Psoas muscle (tissue), 8 donors: ENCODE measurements around the gene HDAC8. TPM values are rescaled to one million over a fixed set of nuclear protein-coding genes. Genes with fewer than 3 reads are reported as not detected.

Experiments
- ATAC-seq, 4 donors: fragments of 200-7000 bp; cut with Tn5 transposase; one replicate each; pipeline ENCODE4 v1.9.1; 2020; ENCODE audit warnings: moderate library complexity in 3 of 4, mild to moderate bottlenecking in 2 of 4
- DNase-seq, 2 donors: peaks; one replicate each; pipeline ENCODE4 v3.0.0-alpha.2; 2020
- H3K27ac ChIP-seq: fragments of 200-600 bp; one replicate; pipeline ENCODE4 v1.8.0; 2022
- H3K27me3 ChIP-seq, 3 donors: fragments of 200-600 bp in 1 of 3; one replicate each; pipeline versions ENCODE4 v1.6.1 to v1.8.0; 2013 to 2022; ENCODE audit warnings: low read length in 2 of 3, mild to moderate bottlenecking in 2 of 3, moderate library complexity in 1 of 3; ENCODE audit not compliant: insufficient read depth in 3 of 3
- H3K36me3 ChIP-seq, 2 donors: fragments of 200-600 bp in 1 of 2; one replicate each; pipeline versions ENCODE4 v1.6.1 to v1.8.0; 2013 to 2022; ENCODE audit warnings: low read depth in 1 of 2, mild to moderate bottlenecking in 1 of 2, moderate library complexity in 1 of 2; ENCODE audit not compliant: insufficient read depth in 1 of 2
- H3K4me1 ChIP-seq: fragments of 200-600 bp; one replicate; pipeline ENCODE4 v1.8.0; 2022
- H3K4me3 ChIP-seq: fragments of 200-600 bp; one replicate; pipeline ENCODE4 v1.8.0; 2022; ENCODE audit warnings: mild to moderate bottlenecking
- H3K9me3 ChIP-seq: fragments of 200-600 bp; one replicate; pipeline ENCODE4 v1.8.0; 2022
- CTCF ChIP-seq: fragments of 200-600 bp; IDR thresholded peaks from one replicate; pipeline ENCODE4 v1.8.0; 2022; ENCODE audit warnings: antibody characterized with exemption
- WGBS, 3 donors: extraction: QIAGEN DNeasy Blood & Tissue Kit; methylation state at CpG; one replicate each; pipeline versions ENCODE4 v1.1.6 to v1.1.7; 2013; 5-methylcytosine and 5-hydroxymethylcytosine counted together
- intact Hi-C, 2 donors: fragments of 100-400 bp; cut with DNase I; formaldehyde crosslinking; loops; one replicate each; pipeline versions ENCODE4 v1.11.0 to v1.14.2; 2022
- polyA plus RNA-seq, 3 donors: library from polyadenylated mRNA; stranded (reverse); fragments of 200-250 nt; gene quantifications; one replicate each; pipeline ENCODE4 v1.2.3, GENCODE V29; 2013
- total RNA-seq, 4 donors: library from RNA; stranded (reverse); fragmentation: NEBNext Ultra II Directional in 2 of 4; extraction: Animal tissue kit (Norgen Biotek cat#: 25700) in 2 of 4; gene quantifications; one replicate each; pipeline versions ENCODE4 v1.2.1 to v1.2.4, GENCODE V29; 2021 to 2023
- donor health status: healthy with polysubstance abuse.
- donor health status: DM: no; HTN: no; CAD: no; lungs with moderate emphysema.
- donor health status: Bipolar disorder and iron deficiency.
- donor health status: healthy.
- donor health status: DM: yes; HTN: yes; CAD: no.
- donor health status: DM: no; HTN: no; CAD: no.
- donor health status: DM: no; HTN: no; CAD: no.
- donor health status: DM: yes; HTN: yes; CAD: no.

Gene HDAC8
- total and polyA plus RNA-seq, 7 donors: 5.8 to 17.5 (median 10.8) TPM

GRCh38 chrX:72309297-72310071 is 263.2 kb downstream of the HDAC8 start:
- 31 to 34% (median 32%) methylated on average over 14 to 15 of the region's 15 CpGs for WGBS, 3 donors
- Histone ChIP-seq H3K36me3 (no peaks in the 10 kb centered on the region), H3K27me3 (peaks cover 0 to 67% (median 6%) of the 10 kb centered on the region in 3 donors), H3K27ac (no peak overlapping the region), H3K4me1 (peaks cover 12% of the 10 kb centered on the region), H3K9me3 (no peaks in the 10 kb centered on the region), H3K4me3 (peak overlapping the region; percentile 28)
- ATAC-seq (no peak), DNase-seq (no peak)
- intact Hi-C loops: loop anchor here (5.0 to 10.0 kb wide), 2 partner anchors 228 to 235 kb away; no protein-coding TSS in a partner anchor
- no peak for TF ChIP-seq CTCF

- intact Hi-C loops: loop anchor here (5.0 to 10.0 kb wide), 2 partner anchors 229 to 236 kb away; no protein-coding TSS in a partner anchor
- peaks cover 0 to 75% (median 6%) of the 10 kb centered on the region in 3 donors for H3K27me3 ChIP-seq
- TF ChIP-seq CTCF: no peak
- H3K9me3 ChIP-seq: no peaks in the 10 kb centered on the region
- no peaks in the 10 kb centered on the region for H3K36me3 ChIP-seq
- 3 to 8% (median 3%) methylated on average over 24 of the region's 24 CpGs for WGBS, 3 donors
- DNase-seq: peak; percentile 61 to 70
- ATAC-seq: peak; percentile 49 to 72 (median 61)
- peaks cover 12% of the 10 kb centered on the region for H3K4me1 ChIP-seq
- H3K4me3 ChIP-seq: peak overlapping the region; percentile 28
- H3K27ac ChIP-seq: no peak overlapping the region
Observed at GRCh38 chrX:72308566-72309296, 263.9 kb downstream of the HDAC8 start.

- ATAC-seq (no peak), DNase-seq (no peak)
- Histone ChIP-seq H3K36me3 (no peaks in the 10 kb centered on the region), H3K9me3 (no peaks in the 10 kb centered on the region), H3K4me3 (peak overlapping the region; percentile 71), H3K4me1 (peaks cover 12% of the 10 kb centered on the region), H3K27me3 (peaks cover 0 to 79% (median 6%) of the 10 kb centered on the region in 3 donors), H3K27ac (no peak overlapping the region)
- intact Hi-C loops: loop anchor here (5.0 to 10.0 kb wide), 2 partner anchors 229 to 237 kb away; no protein-coding TSS in a partner anchor
- no peak for TF ChIP-seq CTCF
- WGBS, 3 donors: 21 to 31% (median 30%) methylated on average over 10 to 11 of the region's 11 CpGs
Observed at GRCh38 chrX:72308209-72308565, 264.5 kb downstream of the HDAC8 start.

- WGBS, 3 donors: 12 to 18% (median 15%) methylated on average over 15 to 17 of the region's 17 CpGs
- Histone ChIP-seq H3K27me3 (peaks cover 0 to 79% (median 6%) of the 10 kb centered on the region in 3 donors), H3K4me1 (peaks cover 12% of the 10 kb centered on the region), H3K27ac (no peak overlapping the region), H3K36me3 (no peaks in the 10 kb centered on the region), H3K9me3 (no peaks in the 10 kb centered on the region), H3K4me3 (peak overlapping the region; percentile 71)
- TF ChIP-seq CTCF: no peak
- DNase-seq (no peak), ATAC-seq (no peak)
- intact Hi-C loops: loop anchor here (5.0 to 10.0 kb wide), 2 partner anchors 230 to 237 kb away; no protein-coding TSS in a partner anchor
Observed at GRCh38 chrX:72307646-72308051, 265.0 kb downstream of the HDAC8 start.
